Subcutaneous adipose tissue (tissue), 4 donors: ENCODE results near the gene ANKRD34A. TPM values are rescaled to one million over a fixed set of nuclear protein-coding genes. Genes with fewer than 3 reads are reported as not detected.

Source experiments
- CTCF ChIP-seq: fragments of 450-650 bp; IDR thresholded peaks from one replicate; pipeline ENCODE4 v1.5.1; 2016; ENCODE audit warnings: low read depth, mild to moderate bottlenecking, control low read depth, antibody characterized with exemption, moderate library complexity
- total RNA-seq, 4 donors: library from RNA; depleted of rRNA; stranded (reverse); fragments of >200 nt; gene quantifications; one replicate each; pipeline ENCODE4 v1.1.0, GENCODE V29; 2016

ANKRD34A gene
- total RNA-seq, 4 donors from 2014 or later, result 0.22 to 1.9 (median 0.34) TPM; not detected in 1

- no peak for TF ChIP-seq CTCF
Observed at GRCh38 chr1:145988773-145989172, 24.4 kb upstream of the ANKRD34A start.

GRCh38 chr1:145987926-145988325, 23.6 kb upstream of the ANKRD34A start:
- no peak for TF ChIP-seq CTCF

GRCh38 chr1:145986551-145986950, 22.2 kb upstream of the ANKRD34A start:
- TF ChIP-seq CTCF, result no peak

GRCh38 chr1:145985502-145986439, 21.4 kb upstream of the ANKRD34A start:
- no peak for TF ChIP-seq CTCF

- no peak for TF ChIP-seq CTCF
Observed at GRCh38 chr1:145985129-145985501, 20.7 kb upstream of the ANKRD34A start.

GRCh38 chr1:145983960-145984830, 19.8 kb upstream of the ANKRD34A start:
- TF ChIP-seq CTCF, result no peak

- no peak for TF ChIP-seq CTCF
Observed at GRCh38 chr1:145983206-145983675, 18.9 kb upstream of the ANKRD34A start.
